GM12892 (cell line): Measurements from ENCODE around the gene CPPED1.

Experiments used
- POLR2A ChIP-seq: IDR thresholded peaks from 2 replicates; pipeline ENCODE4 v1.6.1; 2011; ENCODE audit warnings: low read depth, low read length, control low read depth
- POLR2AphosphoS5 ChIP-seq: IDR thresholded peaks from 2 replicates; pipeline ENCODE4 v1.6.1; 2011; ENCODE audit warnings: low read depth, low read length, control low read depth
- TAF1 ChIP-seq: IDR thresholded peaks from 2 replicates; pipeline ENCODE4 v1.6.1; 2011; ENCODE audit warnings: low read depth, mild to moderate bottlenecking, control low read depth, low read length, borderline replicate concordance

GRCh38 chr16:12744860-12745259 lies 58.8 kb downstream of the CPPED1 start:
- no peak for TF ChIP-seq POLR2AphosphoS5
- no peak for TF ChIP-seq POLR2A
- no peak for TF ChIP-seq TAF1
